GM12892 (cell line): ENCODE data around the gene GASK1B.

Experiments
- POLR2A ChIP-seq: IDR thresholded peaks from 2 replicates; pipeline ENCODE4 v1.6.1; 2011; ENCODE audit warnings: low read depth, low read length, control low read depth
- TAF1 ChIP-seq: IDR thresholded peaks from 2 replicates; pipeline ENCODE4 v1.6.1; 2011; ENCODE audit warnings: low read depth, mild to moderate bottlenecking, control low read depth, low read length, borderline replicate concordance

GRCh38 chr4:158213466-158213865 lies 40.6 kb upstream of the GASK1B start:
- TF ChIP-seq POLR2A (no peak), TAF1 (no peak)
